ENCODE results near the gene THSD7A.

DNA sequence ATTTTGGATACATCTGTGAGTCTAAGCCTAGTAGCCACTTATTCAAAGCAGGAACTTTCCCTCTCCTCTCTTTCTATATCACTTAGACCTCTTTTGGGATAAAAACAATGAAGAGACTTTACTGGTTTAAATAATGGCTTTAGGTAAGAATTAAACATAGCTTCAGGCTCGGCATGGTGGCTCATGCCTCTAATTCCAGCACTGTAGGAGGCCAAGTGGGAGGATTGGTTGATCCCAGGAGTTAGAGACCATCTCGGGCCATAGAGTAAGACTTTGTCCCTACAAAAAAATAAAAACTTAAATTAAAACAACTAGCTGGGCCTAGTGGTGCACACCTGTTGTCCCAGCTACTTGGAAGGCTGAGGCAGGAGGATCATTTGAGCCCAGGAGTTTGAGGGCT, 304.3 kb downstream of the THSD7A start:
- TF ChIP-seq CTCF (IDR thresholded peaks at IDR 0.05) (no peak), POLR2A (IDR thresholded peaks at IDR 0.05) (no peak)

Data from heart left ventricle (tissue), 13 donors.